ENCODE data around the gene SRGAP3.
A peak's percentile ranks its signal among the peaks of the same experiment; 100 is the strongest.

Gene SRGAP3

DNA sequence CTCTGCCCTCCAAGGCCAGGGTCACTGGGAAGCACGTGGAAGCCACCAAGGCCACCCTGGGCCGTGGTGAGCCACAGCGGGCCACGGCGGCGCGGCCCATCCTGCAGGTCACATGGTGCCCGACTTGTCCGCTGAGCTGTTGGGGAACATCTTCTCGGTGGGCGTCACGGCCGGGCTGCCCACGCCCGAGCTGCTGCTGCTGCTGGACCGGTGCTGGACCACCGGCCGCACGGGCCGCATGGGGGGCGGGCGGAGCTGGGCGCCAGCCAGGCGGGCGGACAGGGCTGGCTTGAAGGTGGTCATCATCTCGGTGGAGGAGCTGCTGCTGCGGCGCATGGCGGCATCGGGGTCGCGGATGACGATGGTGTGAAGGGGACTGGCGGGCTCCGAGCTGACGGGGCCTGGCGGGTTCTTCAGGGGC is 264.0 kb downstream of the SRGAP3 start:
- DNase-seq (ENCODE audit: low spot score), result no peak

DNA sequence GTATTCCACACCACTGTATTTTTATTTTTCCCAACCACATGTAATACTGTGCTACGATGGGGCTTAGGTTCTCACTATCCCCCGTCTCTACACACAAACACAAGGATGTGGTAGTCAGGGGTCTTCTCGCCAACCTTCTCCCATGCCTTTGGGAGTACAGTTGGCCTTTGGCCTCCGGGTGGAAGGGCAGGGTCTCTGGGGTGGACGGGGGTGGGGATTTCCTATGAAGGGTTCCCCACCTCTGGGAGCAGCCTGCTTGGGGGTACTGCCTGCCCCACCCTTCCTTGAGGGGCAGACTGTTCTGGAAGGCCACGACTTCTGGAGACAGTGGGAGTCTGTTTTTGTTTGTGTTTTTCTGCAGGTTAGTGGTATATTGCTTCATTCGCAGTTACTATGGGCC is 264.9 kb downstream of the SRGAP3 start:
- no peak for DNase-seq (ENCODE audit: low spot score)

DNA sequence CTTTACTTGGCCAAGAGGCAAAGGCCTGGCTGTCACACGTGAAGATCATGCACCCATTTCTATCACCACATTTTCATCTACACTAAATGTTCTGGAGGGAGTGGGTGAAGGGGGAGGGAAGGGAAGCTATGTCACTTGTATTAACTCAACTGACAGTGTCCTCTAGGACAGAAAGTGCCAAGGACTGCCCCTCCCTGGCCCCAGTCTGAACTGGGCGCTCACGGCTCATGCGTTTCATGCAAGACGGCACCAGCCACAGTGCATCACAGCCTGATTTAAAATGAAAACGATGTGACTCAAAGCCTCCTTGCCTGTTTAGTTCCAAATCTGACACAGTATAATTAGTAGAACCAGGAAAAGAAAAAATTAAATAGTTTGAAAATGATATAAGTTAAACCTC is 265.4 kb downstream of the SRGAP3 start:
- DNase-seq (ENCODE audit: low spot score), result no peak

DNA sequence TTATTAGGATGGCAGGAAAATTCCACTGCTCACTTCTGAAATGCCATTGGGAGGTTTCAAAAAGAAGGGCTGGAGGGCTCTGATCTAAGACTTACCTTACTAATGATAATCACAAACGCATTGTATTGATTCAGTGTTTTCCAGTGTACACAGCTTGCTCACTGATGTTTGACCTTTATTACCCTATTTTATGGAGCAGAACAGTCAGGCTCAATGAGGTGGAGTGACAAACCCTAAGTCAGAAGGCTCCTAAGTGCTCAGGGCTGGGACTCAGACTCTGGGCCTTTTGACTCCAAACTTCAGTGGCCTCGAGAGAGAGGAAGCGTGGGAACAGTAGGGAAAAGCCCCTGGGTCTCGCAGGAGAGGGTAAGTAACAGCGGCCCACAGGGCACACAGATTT is 265.9 kb downstream of the SRGAP3 start:
- DNase-seq (ENCODE audit: low spot score), result no peak

DNA sequence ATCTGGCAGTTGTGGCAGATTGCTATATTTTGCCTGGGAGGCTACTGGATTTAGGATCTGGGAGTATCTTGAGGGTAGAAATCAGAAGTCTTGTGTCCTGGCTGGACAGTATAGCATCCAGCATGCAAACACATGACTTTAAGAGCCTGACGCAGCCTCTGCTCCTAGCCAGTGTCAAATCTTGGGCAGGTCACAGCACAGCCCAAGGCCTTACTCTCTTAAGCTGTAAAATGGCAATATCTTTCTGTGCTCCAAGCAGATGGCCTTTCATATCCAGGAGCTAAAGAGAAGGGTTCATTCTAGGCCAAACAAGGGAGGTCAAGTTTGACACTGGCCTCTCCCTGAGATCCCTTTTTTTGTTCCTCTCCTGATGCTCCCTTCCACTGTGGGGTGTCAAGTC is 266.4 kb downstream of the SRGAP3 start:
- DNase-seq (ENCODE audit: low spot score), result no peak

DNA sequence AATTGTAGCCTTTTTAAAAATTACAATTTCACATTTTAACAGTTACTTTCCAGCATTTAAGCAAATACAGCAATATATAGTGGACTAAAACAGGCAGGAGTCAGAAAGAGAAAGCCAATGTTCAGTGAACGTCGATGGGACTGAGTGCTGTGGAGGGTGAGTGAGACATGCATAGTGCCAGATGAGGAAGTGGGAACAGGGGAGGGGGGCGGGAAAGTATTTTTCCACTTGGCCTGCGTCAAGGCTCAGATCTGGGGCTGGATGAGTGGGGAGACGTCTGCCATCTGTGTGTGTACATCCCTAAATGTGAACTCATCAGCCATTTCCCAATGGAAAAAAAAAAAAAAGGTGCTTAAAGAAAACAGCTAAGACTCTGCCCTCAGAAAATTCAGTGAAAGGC is 266.9 kb downstream of the SRGAP3 start:
- no peak for DNase-seq (ENCODE audit: low spot score)

DNA sequence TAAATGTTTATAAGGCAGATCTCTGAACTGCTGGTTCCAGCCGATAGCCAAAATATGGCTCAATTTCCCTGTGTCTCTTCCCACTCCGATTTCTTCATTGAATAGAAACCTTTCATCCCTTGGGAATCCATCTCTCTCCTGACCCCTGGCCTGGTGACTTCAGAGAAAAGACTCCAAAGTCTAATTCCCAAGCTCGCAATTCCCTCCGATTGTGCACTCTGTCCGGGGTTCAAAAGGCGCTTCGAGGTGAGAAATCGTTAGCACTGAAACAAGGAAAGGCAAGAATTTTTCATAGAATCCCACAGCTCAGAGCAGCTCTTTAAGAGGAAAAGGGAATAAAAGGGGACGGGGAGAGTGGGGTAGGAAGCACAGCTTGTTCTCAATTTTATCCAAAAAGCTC is 267.7 kb downstream of the SRGAP3 start:
- no peak for DNase-seq (ENCODE audit: low spot score)

DNA sequence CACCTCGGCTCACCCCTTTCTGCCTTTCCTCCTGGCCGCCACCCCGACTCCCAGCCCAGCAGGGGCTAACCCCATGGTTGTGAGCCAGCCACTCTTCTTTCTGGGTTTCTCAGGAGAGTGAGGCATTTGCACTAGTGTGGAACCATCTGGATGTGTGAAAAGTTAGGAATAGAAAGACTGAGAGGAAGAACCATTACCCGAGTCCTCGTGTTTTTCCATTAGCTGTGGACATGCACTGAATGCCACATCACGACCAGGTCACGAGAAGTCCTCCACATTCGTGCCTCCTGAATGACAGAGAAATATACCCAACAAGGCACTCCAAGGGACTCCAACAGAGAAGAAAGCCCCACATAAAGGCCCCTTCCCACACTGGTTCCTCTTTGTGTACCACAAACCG is 268.1 kb downstream of the SRGAP3 start:
- DNase-seq (ENCODE audit: low spot score), result no peak

DNA sequence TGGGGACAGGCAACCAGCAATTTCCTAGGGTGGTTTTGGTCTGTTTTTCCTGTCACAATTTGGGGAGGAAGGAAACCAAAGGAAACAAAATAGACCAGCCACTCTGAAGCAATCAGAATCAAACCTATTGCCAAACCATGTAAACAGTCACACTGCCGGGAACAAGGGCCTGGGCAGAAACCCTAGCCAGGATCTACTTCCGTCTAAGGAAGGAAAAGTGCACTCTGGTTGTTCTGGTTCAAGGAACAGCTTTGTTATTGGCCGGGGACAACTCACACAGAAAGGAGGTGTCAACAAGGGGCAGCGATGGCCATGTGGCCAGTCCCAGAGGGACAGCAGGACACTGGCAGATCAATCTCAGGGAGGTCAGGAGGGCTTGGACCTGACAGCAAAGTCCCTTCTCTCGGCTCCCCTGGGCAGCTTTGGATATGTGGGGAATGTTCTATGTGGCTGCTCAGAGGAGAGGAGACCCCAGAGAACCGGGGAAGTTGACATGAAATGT is 268.6 kb downstream of the SRGAP3 start:
- DNase-seq (ENCODE audit: low spot score), result no peak

DNA sequence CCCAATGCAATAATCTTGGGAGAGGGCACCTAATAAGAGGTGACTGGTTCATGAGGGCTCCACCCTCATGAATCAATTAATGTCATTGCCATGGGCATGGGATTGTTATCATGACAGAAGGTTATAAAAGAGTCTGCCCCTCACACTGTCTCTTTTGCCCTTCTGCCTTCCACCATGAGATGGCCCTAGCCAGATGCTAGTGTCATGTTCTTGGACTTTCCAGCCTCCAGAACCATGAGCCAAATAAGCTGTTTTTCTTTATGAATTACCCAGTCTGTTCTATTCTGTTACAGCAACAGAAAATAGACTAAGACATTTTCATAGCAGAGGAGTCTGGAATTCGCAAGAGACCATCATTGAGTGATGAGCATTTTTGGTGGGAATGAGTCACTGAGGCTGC is 270.2 kb downstream of the SRGAP3 start:
- DNase-seq (ENCODE audit: low spot score), result no peak

DNA sequence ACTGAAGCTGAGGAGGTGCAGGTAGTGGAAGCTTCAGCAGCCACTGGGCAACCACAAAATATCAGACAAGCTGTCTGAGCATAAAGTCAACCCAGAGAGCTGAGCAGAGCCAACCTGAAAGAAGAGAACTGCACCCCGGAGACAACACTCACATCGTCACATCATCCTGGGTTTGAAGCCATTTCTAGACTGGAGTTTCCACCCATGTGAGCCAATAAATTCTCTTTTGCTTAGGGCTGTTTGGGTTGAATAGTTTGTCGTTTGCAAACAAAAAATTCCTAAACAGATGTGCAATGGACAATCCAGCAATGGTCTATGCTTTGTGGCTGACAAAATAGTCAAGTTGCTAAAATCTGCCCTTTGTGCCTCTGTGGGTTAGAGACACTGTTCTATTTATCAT is 270.9 kb downstream of the SRGAP3 start:
- no peak for DNase-seq (ENCODE audit: low spot score)

DNA sequence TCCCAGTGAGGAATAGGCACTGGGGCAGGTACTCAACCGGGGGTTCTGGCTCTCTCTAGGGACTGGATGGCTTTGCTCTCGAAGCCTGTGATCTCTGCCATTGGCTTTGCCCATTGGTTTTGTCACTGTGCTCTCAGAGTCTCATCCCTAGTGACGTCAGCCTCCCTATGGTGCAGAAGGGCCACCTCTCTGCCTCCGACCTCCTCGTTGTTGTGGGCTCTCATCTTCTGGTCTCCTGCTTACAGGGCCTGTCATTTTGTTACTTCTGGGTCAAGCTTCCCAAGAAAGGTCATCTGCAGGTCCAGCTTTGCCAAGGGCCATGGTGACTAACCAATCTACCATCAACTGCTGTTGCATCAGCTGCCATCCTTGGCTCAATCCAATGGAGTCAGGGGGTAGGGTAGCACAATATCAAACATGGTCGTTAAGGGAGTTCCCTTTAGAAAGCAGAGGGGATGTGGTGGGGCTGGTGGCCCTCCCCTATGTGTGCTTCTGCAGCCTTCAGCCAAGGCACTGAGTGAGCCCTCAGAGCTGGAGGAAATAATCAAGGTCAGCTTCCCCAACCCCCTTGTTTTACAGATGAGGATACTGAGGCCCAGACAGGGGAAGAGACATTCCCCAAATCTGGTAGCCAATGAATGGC is 272.8 kb downstream of the SRGAP3 start:
- no peak for DNase-seq (ENCODE audit: low spot score)

DNA sequence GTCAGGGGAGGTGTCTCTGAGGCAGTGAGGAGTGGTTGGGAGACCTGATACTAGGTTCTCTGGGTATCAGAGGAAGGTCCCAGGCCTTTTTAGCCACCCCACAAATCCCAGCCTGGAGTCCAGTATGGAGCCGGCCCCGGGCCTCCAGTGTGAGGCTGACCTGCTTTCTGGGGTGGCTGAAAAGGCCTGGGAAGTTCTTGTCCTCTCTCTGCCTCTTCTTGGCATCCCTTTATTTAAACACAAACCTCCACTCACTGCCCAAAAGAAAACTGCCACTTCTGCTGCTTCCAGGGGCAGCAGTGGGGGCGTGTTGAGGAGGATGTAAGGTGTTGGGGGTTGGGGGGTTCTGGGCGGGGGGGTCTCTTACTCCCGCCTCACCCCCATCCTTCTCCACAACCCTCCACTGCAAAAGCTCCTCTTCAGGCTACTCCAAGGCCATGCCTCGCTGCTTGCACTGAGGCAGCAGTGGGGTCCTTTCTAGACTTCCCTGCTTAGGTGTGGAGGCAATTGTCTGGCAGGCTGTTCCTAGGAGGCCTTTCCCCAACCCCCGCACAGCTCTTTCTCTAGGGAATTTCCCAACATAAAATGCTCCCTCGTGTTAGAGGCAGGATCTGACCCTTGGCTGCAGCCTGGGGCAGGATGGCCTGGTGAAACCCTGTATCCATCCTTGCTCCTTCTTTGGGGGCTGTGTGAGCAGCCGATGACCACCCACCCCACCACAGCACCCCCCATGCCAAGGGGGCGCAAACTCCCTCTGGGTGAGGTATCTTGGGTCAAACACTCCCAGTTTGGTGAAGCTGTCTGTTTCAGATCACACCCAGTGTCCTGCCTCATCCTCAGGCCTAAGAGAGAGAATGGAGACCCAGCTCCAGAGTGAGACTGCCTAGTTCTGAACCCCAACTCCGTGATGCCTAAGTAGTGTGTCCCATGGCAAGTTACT is 274.1 kb downstream of the SRGAP3 start:
- no peak for DNase-seq (ENCODE audit: low spot score)

DNA sequence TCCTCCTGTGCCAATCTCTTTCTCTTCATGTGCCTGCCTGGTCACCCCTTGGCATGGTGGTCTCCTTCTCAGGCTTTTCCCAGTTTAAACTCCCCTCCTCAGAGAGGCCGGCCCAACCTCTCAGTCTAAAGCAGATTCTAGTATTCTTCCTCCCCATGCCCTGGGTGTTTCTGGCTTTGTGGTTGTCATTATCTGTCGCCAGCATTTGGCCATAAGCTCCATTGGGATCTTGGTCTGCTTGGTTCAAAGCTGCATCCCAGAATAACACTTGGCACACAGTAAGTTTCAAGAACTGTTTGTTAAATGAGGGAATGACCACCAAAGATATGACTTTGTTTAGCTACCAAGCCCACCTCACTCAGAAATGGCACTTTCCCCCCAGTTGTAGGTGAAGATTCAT is 275.0 kb downstream of the SRGAP3 start:
- no peak for DNase-seq (ENCODE audit: low spot score)

DNA sequence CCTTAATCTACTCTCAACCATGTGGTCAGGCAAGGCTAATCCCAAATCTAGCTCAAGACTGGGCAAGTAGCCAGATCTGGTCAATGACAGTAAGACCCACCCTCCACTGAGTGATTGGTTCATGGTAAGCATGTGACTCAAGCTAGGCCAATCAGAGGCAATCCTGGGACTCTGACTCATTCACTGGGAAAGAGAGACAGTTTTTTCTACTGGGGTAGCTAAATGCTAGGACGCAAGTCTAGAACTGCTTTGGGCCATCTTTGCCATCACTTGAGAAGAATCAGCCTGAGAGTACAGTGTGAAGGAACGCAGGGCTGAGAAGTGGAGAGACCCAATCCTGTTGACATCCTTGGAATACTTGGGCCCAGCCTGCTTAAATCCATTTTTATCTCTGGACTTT is 276.8 kb downstream of the SRGAP3 start:
- no peak for DNase-seq (ENCODE audit: low spot score)

DNA sequence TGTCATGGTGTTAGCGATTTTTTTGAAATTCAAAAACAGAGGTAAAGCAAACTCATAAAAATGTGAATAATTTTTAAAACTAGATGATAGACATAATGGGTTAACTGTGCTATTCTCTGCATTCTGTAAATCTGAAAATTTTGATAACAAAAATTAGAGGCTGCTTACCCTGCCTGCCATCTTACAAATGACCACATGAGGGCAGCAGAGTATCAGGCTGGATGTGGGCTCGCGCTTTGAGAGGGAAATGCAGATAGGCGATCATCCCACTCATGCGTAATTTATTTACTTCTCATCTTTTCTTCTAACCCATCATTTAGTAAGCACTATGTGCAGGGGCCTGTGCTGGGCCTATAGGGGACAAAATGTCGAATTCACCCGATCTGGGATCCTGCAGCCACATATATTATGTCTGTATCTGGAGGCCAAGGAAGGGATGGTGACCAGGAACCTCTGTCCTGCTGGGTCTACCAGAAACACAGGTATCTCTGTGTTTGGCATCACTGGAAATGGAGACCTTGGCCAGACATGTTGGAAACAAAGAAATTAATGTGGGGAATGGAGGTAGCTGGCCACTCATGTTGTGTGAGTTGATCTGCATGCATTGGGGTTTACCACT is 278.4 kb downstream of the SRGAP3 start:
- DNase-seq (ENCODE audit: low spot score), result peak; percentile 79

DNA sequence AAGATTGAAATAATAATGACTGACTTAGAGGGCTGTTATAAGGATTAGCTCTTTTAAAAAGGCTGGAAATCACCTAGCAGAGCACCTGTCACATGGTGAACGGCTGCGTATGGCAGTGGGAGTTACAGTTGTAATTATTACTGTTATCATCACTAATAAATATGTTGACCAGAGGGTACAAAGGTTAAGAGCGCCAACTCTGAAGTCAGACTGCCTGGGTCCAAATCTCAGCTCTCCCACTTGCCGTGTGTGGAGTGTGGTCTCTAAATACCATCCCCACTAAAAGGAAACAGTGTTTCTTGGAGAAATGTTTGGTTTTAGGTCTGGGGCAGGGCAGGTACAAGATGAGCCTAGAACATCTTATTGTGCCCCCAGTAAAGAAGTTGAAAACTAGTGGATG is 280.2 kb downstream of the SRGAP3 start:
- no peak for DNase-seq (ENCODE audit: low spot score)

DNA sequence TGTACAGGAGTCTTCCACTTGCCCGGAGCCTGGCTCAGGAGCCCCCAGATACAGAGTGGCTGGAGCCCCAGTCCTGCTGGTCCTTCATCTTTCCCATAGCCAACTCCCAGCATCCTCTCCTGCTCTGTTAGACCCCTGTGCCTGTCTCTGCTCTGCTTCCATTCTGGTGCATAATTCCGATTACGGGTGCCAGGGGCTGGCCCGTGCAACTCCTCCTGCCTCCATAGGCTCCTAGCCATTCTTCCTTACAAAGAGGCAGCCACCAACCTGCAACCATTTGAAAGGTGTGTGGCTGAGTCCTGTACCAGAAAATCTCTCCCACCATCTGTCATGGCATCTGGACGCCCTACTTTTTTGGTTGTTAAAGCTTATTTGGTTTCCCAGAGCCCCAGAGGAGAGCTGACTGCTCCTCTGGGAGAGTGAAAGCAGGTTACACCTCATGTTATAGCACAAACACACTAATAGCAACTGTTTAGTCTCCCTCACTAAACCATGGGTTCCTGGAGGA is 281.0 kb downstream of the SRGAP3 start:
- no peak for DNase-seq (ENCODE audit: low spot score)

DNA sequence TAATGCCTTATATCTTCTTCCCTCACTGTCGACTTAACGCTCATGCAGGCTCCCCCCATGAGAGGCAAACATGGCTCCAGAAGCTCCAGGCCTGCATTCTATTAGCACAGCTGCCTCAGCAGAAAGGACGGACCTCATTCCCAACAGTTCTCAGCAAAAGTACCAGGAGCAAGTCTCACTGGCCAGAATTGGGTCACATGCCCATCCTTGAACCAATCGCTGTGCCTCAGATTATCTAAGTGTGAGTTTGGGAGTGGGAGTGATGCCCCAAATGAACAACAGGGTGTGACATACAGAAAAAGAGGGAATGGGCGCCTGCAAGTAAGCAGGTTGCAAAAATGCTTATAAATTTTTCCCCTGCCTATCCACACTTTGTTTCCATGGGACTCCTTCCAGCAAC is 281.9 kb downstream of the SRGAP3 start:
- DNase-seq (ENCODE audit: low spot score), result no peak

DNA sequence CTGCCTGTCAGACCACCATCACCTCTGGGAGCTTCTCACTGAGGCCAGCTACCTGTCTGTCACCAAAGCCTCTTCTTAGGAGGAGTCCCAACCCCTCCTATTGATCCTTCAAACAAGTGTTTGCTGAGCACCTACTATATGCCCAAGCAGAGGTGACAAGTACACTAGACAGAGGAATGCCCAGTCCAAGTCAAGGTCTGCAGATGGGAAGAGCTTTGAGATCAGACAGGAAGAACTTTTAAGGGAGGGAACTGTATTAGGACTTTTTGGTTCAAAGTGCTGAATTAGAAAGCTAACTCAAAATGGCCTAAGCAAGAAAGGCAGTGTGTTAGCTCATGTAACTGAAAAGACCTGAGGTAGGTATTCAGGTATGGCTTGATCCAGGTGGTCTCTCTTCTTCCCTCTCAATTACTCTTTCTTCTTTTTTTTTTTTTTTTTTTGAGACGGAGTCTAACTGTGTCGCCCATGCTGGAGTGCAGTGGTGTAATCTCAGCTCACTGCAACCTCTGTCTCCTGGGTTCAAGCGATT is 282.6 kb downstream of the SRGAP3 start:
- DNase-seq (ENCODE audit: low spot score), result no peak

DNA sequence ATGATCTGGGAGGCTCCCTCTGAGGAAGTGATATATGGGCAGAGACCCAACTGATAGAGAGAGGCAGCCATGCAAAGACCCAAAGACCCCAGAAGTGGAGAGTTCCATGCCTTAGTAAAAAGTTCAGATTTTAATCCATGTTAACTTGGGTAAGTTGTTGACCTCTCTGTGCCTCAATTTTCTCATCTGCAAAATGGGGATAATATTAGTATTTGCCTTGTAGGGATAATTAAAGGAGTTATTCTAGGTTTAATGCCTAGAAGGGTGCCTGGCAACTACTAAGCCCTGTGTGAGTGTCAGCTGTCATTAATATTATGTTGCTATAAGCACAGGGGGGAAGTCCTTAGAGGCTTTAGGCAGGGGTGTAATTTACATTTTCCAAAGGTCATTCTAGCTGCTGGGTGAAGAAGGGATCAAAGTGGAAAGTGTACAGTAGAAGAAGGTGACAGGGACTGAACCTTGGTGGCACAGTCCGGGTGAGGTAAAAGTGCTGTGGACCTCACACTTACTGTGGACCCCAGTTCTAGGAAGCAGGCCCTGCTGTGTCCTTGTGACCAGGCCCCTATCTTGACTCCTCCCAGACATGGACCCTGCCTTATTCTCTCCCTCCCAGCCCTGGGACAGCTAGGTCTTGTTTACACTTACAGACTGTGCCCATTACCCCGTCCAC is 283.2 kb downstream of the SRGAP3 start:
- DNase-seq (ENCODE audit: low spot score), result no peak
